Cardiac muscle cell (in vitro differentiated cells and primary cell): ENCODE measurements around the gene NFIC. TPM values are rescaled to one million over a fixed set of nuclear protein-coding genes. Genes with fewer than 3 reads are reported as not detected.
A peak's percentile ranks its signal among the peaks of the same experiment; 100 is the strongest.
"Not testable (repeated sequence)": the region's sequence is repeated elsewhere in the genome, so short reads cannot be mapped to it uniquely, and the experiment has no call there.

ENCODE experiments used
- DNase-seq, 2 donors: peaks; one replicate each; pipeline versions ENCODE4 v3.0.0 to v3.0.0-alpha.2; 2010 to 2017; ENCODE audit warnings: low read depth in 1 of 2, low spot score in 1 of 2
- H3K27ac ChIP-seq: fragments of 200-600 bp; sonication (generic); 2 replicates; pipeline ENCODE4 v1.5.1; 2016
- H3K27me3 ChIP-seq: fragments of 200-600 bp; sonication (generic); 2 replicates; pipeline ENCODE4 v1.6.0; 2016; ENCODE audit warnings: control low read depth
- H3K36me3 ChIP-seq: fragments of 200-600 bp; sonication (generic); 2 replicates; pipeline ENCODE4 v1.5.1; 2016; ENCODE audit warnings: control low read depth
- H3K4me1 ChIP-seq: fragments of 200-600 bp; sonication (generic); 2 replicates; pipeline ENCODE4 v1.8.1; 2017; ENCODE audit warnings: low read depth, mild to moderate bottlenecking, mixed run types
- H3K4me3 ChIP-seq: fragments of 200-600 bp; sonication (generic); 2 replicates; pipeline ENCODE4 v1.5.1; 2016; ENCODE audit warnings: mild to moderate bottlenecking
- H3K9me3 ChIP-seq: fragments of 200-600 bp; sonication (generic); 2 replicates; pipeline ENCODE4 v1.5.1; 2017; ENCODE audit warnings: low read depth, mild to moderate bottlenecking, control low read depth
- CTCF ChIP-seq: IDR thresholded peaks from 2 replicates; pipeline ENCODE4 v1.5.1; 2012; ENCODE audit warnings: low read depth, mild to moderate bottlenecking, low read length
- polyA plus RNA-seq: library from polyadenylated mRNA; unstranded; fragments of >200 nt; fragmentation: Nextera tagmentation; extraction: Ambion mirVana; gene quantifications from 2 replicates; pipeline ENCODE4 v1.2.1, GENCODE V29; 2016
- total RNA-seq: library from RNA; depleted of rRNA; stranded (reverse); fragments of >200 nt; gene quantifications from 2 replicates; pipeline ENCODE4 v1.2.3, GENCODE V29; 2016

Gene NFIC
- total and polyA plus RNA-seq, 2 experiments from 2014 or later, result 32.7 to 46.1 TPM

- no peak overlapping the region for H3K4me3 ChIP-seq
- H3K9me3 ChIP-seq, result no peaks in the 10 kb centered on the region
- H3K36me3 ChIP-seq, result no peaks in the 10 kb centered on the region
- H3K4me1 ChIP-seq, result no peaks in the 10 kb centered on the region
- DNase-seq, result no peak
- no peaks in the 10 kb centered on the region for H3K27me3 ChIP-seq
- H3K27ac ChIP-seq, result no peak overlapping the region
- TF ChIP-seq CTCF, result no peak
These were observed 24.1 kb upstream of the NFIC start for GRCh38 chr19:3342246-3342645.

GRCh38 chr19:3342962-3343361, 23.4 kb upstream of the NFIC start:
- H3K4me3 ChIP-seq, H3K4me1 ChIP-seq, H3K27me3 ChIP-seq, H3K9me3 ChIP-seq, H3K27ac ChIP-seq, H3K36me3 ChIP-seq, DNase-seq: not testable (repeated sequence)

DNA sequence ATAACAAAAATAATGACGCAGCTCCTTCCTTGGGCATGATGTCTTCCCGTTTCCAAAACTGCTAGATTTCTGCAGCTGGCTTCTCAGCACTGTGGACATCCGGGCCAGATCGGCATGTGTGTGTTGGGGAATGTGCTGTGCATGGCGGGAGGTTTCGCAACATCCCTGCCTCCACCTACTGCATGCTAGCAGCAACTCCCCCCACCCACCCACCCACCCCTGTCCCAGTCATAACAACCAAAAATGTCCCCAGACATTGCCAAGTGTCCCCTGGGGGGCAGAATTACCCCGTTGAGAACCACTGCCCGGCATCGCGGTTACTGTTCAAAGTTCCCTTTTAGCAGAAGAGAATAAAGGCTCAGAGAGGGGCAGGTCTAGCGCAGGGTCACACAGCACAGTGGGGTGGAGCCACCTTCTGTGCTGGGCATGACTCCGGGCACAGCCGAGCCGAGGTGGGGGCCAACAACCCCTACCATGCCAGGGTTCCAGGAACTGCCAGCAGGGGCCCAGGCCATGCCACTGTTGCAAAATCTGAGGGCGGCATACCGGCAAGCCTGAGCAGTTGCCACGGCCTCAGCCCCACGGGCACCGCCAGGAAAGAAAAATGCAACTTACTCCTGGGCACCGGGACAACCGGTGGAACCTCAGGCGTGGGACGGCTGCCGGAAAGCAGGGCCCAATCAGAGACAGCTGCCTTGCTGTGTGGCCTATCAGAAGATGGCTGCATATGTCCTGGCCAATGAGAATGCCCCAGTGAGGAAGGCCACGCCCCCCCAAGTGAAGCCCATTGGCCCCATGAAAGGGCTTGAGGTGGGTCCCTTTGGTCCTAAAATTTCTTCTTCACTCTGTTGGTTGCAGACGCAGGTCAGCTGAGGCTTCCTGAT, 22.5 kb upstream of the NFIC start:
- Histone ChIP-seq H3K9me3 (no peaks in the 10 kb centered on the region), H3K36me3 (no peaks in the 10 kb centered on the region), H3K27ac (no peak overlapping the region), H3K27me3 (no peaks in the 10 kb centered on the region), H3K4me3 (no peak overlapping the region), H3K4me1 (no peaks in the 10 kb centered on the region)
- peak in 1 of 2 donors; percentile 93 for DNase-seq
- TF ChIP-seq CTCF, result no peak

DNA sequence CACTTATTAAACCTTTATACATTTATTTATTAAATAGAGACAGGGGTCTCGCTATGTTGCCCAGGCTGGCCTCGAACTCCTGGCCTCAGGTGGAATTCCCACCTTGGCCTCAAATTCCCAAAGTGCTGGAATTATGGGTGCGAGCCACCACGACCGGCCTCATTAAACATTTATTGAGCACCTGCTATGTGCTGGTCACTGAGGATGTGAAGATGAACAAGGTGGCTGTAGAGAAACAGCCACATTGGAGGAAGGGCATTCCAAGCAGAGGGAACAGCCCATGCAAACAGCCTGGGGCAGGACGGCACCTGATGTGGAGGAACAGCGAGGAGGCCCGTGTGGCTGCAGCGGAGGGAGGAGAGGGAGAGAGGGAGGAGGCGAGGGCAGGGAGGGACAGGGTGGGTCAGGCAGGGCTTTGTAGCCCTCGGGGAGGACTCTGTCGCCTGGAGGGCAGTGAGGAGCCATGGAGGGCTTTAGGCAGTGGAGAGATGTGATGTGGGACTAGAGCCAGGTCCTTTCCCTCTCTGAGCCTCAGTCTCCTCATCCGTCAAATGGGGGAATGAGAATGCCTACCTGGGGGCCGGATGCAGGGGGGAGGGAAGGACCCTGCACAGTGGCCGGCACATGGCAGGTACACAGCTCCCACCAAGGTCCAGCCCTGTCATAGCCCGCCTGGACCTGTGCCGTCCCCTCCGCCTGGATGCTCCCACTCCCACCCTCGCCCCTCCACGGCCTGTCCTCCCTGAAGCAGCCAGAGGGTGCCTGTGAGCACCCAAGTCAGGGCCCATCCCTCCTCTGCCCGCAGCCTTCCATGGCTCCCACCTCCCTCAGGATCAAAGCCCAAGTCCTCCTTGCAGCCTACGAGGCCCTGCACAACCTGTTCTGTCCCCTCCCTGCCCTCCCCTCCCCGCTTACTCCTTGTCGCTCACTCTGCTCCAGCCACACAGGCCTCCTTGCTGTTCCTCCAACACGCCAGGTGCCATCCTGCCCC, 21.5 kb upstream of the NFIC start:
- H3K9me3 ChIP-seq, result no peaks in the 10 kb centered on the region
- H3K27me3 ChIP-seq, result peaks cover 6% of the 10 kb centered on the region
- H3K27ac ChIP-seq, result no peak overlapping the region
- no peaks in the 10 kb centered on the region for H3K36me3 ChIP-seq
- no peak overlapping the region for H3K4me3 ChIP-seq
- no peak for DNase-seq
- no peak for TF ChIP-seq CTCF
- H3K4me1 ChIP-seq, result no peaks in the 10 kb centered on the region

GRCh38 chr19:3345850-3346460, 20.4 kb upstream of the NFIC start:
- Histone ChIP-seq H3K9me3 (no peaks in the 10 kb centered on the region), H3K4me3 (no peak overlapping the region), H3K27ac (no peak overlapping the region), H3K36me3 (no peaks in the 10 kb centered on the region), H3K4me1 (no peaks in the 10 kb centered on the region), H3K27me3 (peaks cover 14% of the 10 kb centered on the region)
- TF ChIP-seq CTCF, result no peak
- no peak for DNase-seq
